HCT116 (cell line): ENCODE results near the gene MAEA.

Source experiments
- ELF1 ChIP-seq: IDR thresholded peaks from 2 replicates; pipeline ENCODE4 v1.6.1; 2012; ENCODE audit warnings: low read depth, borderline replicate concordance
- EZH2 ChIP-seq: fragments of 200-600 bp; sonication (generic); IDR thresholded peaks from 2 replicates; pipeline ENCODE4 v1.6.1; 2017; ENCODE audit warnings: antibody characterized with exemption, mixed run types
- FOSL1 ChIP-seq: IDR thresholded peaks from 2 replicates; pipeline ENCODE4 v1.6.1; 2012; ENCODE audit warnings: low read depth
- MAX ChIP-seq: IDR thresholded peaks from 2 replicates; pipeline ENCODE4 v1.6.1; 2012
- POLR2A ChIP-seq: IDR thresholded peaks from 2 replicates; pipeline ENCODE4 v1.7.0; 2011; ENCODE audit warnings: borderline replicate concordance; ENCODE audit not compliant: insufficient read depth, insufficient read length; ENCODE audit errors: extremely low read depth
- REST ChIP-seq: IDR thresholded peaks from 2 replicates; pipeline ENCODE4 v1.6.1; 2012; ENCODE audit warnings: low read depth
- YY1 ChIP-seq: IDR thresholded peaks from 2 replicates; pipeline ENCODE4 v1.6.1; 2011; ENCODE audit warnings: low read length, low read depth, moderate library complexity, mild to moderate bottlenecking; ENCODE audit not compliant: insufficient replicate concordance; ENCODE audit errors: extremely low read depth
- TF ChIP-seq, protein P1 (sequence below), 3 experiments: fragments of 200-600 bp in 1 of 3; sonication (generic) in 1 of 3; IDR thresholded peaks in 2 of 3; conservative IDR thresholded peaks in 1 of 3; 2 replicates each; pipeline ENCODE4 v1.5.1; 2012 to 2017; ENCODE audit warnings: low read depth in 2 of 3, low read length in 2 of 3, antibody characterized with exemption in 1 of 3, borderline replicate concordance in 1 of 3, control low read depth in 1 of 3, mild to moderate bottlenecking in 1 of 3, mixed read lengths in 1 of 3, mixed run types in 1 of 3, moderate library complexity in 1 of 3; ENCODE audit not compliant: insufficient read depth in 1 of 3

DNA sequence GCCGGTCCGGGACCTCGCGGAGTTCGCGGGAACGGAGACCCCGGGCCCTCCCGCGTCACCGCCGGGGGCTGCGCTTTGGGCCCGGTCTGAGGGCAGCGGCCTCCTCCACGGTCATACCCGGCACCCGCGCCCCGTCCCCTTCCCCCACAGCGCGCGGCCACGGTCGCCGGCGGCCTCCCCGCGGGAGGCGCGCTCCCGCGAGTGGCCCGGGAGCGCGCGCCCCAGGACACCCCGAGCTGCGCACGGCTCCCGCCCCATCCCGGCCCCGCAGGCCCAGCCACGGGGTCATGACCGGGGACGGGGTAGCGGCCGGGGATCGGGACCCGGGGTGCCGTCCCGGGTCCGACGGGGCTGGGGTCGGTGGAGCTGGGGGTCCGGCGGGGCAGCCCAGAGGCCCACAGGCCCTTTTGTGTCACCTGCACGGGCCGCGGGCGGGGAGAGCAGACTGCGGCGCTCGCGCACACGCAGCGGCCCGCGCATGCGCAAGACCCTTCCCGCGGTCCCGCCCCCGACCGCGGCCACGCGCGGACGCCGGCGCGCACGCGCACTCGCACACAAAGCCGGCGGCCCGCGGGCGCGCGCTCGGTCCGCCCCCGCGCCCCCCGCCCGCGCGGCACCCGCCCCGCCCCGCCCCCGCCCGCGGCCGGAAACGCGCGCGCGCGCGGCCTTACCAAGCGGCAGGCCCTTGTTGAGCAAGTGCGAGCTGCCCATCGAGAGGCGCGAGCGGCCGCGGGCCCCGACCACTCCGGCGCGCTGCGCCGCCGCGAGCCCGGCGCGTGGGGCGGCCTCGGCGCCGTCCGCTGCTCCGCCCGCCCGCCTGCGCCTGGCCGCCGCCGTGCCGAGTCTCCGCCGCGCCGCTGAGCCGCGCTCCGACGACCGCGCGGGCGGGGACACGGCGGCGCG is 41.2 kb upstream of the MAEA start, which contains the start of gene CTBP1:
- TF ChIP-seq FOSL1, result no peak
- TF ChIP-seq REST, result no peak
- TF ChIP-seq ELF1, result no peak
- TF ChIP-seq, protein P1, sequence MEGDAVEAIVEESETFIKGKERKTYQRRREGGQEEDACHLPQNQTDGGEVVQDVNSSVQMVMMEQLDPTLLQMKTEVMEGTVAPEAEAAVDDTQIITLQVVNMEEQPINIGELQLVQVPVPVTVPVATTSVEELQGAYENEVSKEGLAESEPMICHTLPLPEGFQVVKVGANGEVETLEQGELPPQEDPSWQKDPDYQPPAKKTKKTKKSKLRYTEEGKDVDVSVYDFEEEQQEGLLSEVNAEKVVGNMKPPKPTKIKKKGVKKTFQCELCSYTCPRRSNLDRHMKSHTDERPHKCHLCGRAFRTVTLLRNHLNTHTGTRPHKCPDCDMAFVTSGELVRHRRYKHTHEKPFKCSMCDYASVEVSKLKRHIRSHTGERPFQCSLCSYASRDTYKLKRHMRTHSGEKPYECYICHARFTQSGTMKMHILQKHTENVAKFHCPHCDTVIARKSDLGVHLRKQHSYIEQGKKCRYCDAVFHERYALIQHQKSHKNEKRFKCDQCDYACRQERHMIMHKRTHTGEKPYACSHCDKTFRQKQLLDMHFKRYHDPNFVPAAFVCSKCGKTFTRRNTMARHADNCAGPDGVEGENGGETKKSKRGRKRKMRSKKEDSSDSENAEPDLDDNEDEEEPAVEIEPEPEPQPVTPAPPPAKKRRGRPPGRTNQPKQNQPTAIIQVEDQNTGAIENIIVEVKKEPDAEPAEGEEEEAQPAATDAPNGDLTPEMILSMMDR (IDR thresholded peaks at IDR 0.05 in 2 of 3, conservative IDR thresholded peaks at IDR 0.05 in 1 of 3; ENCODE audit: borderline replicate concordance in 1 of 3, insufficient read depth in 1 of 3, low read depth in 2 of 3, low read length in 2 of 3), result no peak
- peak; percentile 40 for TF ChIP-seq POLR2A
- TF ChIP-seq EZH2, result no peak
- no peak for TF ChIP-seq YY1
- no peak for TF ChIP-seq MAX
